GM20431 (cell line): ENCODE measurements around the gene TP53I13.

Experiments used
- in situ Hi-C: fragments of 300-500 bp; cut with MseI, MboI; formaldehyde crosslinking; loops from one replicate; pipeline ENCODE4 v1.15.0; 2020; ENCODE audit warnings: low sequenced_read_pairs; ENCODE audit not compliant: unreplicated experiment

Gene TP53I13

GRCh38 chr17:29612404-29613280 lies 44.1 kb downstream of the TP53I13 start:
- in situ Hi-C loops, result no loop called here

GRCh38 chr17:29613352-29613837 lies 44.9 kb downstream of the TP53I13 start:
- in situ Hi-C loops, result no loop called here

- in situ Hi-C loops, result no loop called here
Observed at GRCh38 chr17:29613856-29614255, 45.4 kb downstream of the TP53I13 start.

- in situ Hi-C loops, result no loop called here
Observed at GRCh38 chr17:29614349-29615047, 46.0 kb downstream of the TP53I13 start.

- in situ Hi-C loops, result no loop called here
Observed at GRCh38 chr17:29615048-29615385, 46.5 kb downstream of the TP53I13 start.

GRCh38 chr17:29615492-29616299 lies 47.2 kb downstream of the TP53I13 start:
- in situ Hi-C loops, result no loop called here

- in situ Hi-C loops, result no loop called here
Observed at GRCh38 chr17:29616300-29617048, 48.0 kb downstream of the TP53I13 start.

- in situ Hi-C loops, result no loop called here
Observed at GRCh38 chr17:29617125-29617480, 48.6 kb downstream of the TP53I13 start.

GRCh38 chr17:29617481-29618271 lies 49.2 kb downstream of the TP53I13 start:
- in situ Hi-C loops, result no loop called here

- in situ Hi-C loops, result no loop called here
Observed at GRCh38 chr17:29618272-29619065, 50.0 kb downstream of the TP53I13 start.

- in situ Hi-C loops, result no loop called here
Observed at GRCh38 chr17:29619251-29619650, 50.8 kb downstream of the TP53I13 start.

GRCh38 chr17:29620271-29620670 lies 51.8 kb downstream of the TP53I13 start:
- in situ Hi-C loops, result no loop called here

- in situ Hi-C loops, result no loop called here
Observed at GRCh38 chr17:29620779-29621500, 52.4 kb downstream of the TP53I13 start.

GRCh38 chr17:29621751-29622194 lies 53.3 kb downstream of the TP53I13 start:
- in situ Hi-C loops, result no loop called here
